A673 (cell line): Measurements from ENCODE around the gene LMOD3. TPM values are rescaled to one million over a fixed set of nuclear protein-coding genes. Genes with fewer than 3 reads are reported as not detected.

Experiments used
- BruUV-seq: library from RNA; stranded (reverse); fragments of 400-500 nt; replicated peaks from 2 replicates; lab custom pipeline; 2021; lab: Mats Ljungman, UMichigan
- CTCF ChIA-PET: fragments of 300-600 bp; sonication (Branson Sonifier 250); formaldehyde crosslinking; loops from one replicate; lab custom pipeline; 2022; ENCODE audit warnings: antibody characterized with exemption; lab: Charles Lee
- POLR2A ChIA-PET: fragments of 300-600 bp; sonication (Branson Sonifier 250); formaldehyde crosslinking; loops from one replicate; lab custom pipeline; 2022; ENCODE audit warnings: antibody characterized with exemption; ENCODE audit not compliant: low non-redundant PET; lab: Charles Lee
- DNase-seq: peaks from one replicate; pipeline ENCODE4 v3.0.0-alpha.2; 2015; ENCODE audit warnings: low spot score
- H3K27ac ChIP-seq: fragments of 200-600 bp; sonication (generic); 2 replicates; pipeline ENCODE4 v1.5.1; 2016; ENCODE audit warnings: mixed run types, low read depth, mild to moderate bottlenecking, mixed read lengths, antibody characterized with exemption, low read length; ENCODE audit not compliant: poor library complexity, severe bottlenecking
- H3K27me3 ChIP-seq: fragments of 200-600 bp; sonication (generic); replicated peaks from 2 replicates; pipeline ENCODE4 v1.6.1; 2017; ENCODE audit warnings: mixed run types, low read depth, mild to moderate bottlenecking, mixed read lengths, antibody characterized with exemption, low read length; ENCODE audit not compliant: insufficient read depth, poor library complexity
- H3K36me3 ChIP-seq: fragments of 200-600 bp; sonication (generic); 2 replicates; pipeline ENCODE4 v1.6.1; 2016; ENCODE audit warnings: mixed run types, mild to moderate bottlenecking, mixed read lengths, antibody characterized with exemption, low read length; ENCODE audit not compliant: insufficient read depth, poor library complexity, severe bottlenecking
- H3K4me1 ChIP-seq: fragments of 200-600 bp; sonication (generic); 2 replicates; pipeline ENCODE4 v1.6.1; 2017; ENCODE audit warnings: mixed run types, mild to moderate bottlenecking, mixed read lengths, antibody characterized with exemption, low read length; ENCODE audit not compliant: insufficient read depth, poor library complexity, severe bottlenecking
- H3K4me3 ChIP-seq: fragments of 200-600 bp; sonication (generic); 2 replicates; pipeline ENCODE4 v1.5.1; 2016; ENCODE audit warnings: low read depth, mixed run types, mild to moderate bottlenecking, mixed read lengths, low read length; ENCODE audit not compliant: poor library complexity, severe bottlenecking
- H3K9me3 ChIP-seq: fragments of 200-600 bp; sonication (generic); 2 replicates; pipeline ENCODE4 v1.6.1; 2016; ENCODE audit warnings: mixed run types, low read depth, mild to moderate bottlenecking, mixed read lengths, antibody characterized with exemption, low read length; ENCODE audit not compliant: poor library complexity, severe bottlenecking
- EZH2 ChIP-seq: fragments of 200-600 bp; sonication (generic); IDR thresholded peaks from 2 replicates; pipeline ENCODE4 v1.6.1; 2017; ENCODE audit warnings: borderline replicate concordance, low read depth, mild to moderate bottlenecking, mixed read lengths, antibody characterized with exemption, low read length; ENCODE audit not compliant: poor library complexity, severe bottlenecking
- intact Hi-C: fragments of 100-400 bp; cut with micrococcal nuclease; formaldehyde crosslinking; loops from one replicate; pipeline ENCODE4 v1.10.0; 2022; ENCODE audit not compliant: unreplicated experiment
- total RNA-seq: library from RNA; stranded (reverse); gene quantifications from 2 replicates; pipeline ENCODE4 v1.2.3, GENCODE V29; 2021
- TF ChIP-seq, protein P1 (sequence below): fragments of 300-800, 200-600 bp; sonication (generic); conservative IDR thresholded peaks from 2 replicates; pipeline ENCODE4 v1.5.1; 2017; ENCODE audit warnings: low read depth, mild to moderate bottlenecking, antibody characterized with exemption, low read length, moderate library complexity, mixed read lengths

Gene LMOD3
- total RNA-seq, 1 experiment from 2014 or later, result not detected

DNA sequence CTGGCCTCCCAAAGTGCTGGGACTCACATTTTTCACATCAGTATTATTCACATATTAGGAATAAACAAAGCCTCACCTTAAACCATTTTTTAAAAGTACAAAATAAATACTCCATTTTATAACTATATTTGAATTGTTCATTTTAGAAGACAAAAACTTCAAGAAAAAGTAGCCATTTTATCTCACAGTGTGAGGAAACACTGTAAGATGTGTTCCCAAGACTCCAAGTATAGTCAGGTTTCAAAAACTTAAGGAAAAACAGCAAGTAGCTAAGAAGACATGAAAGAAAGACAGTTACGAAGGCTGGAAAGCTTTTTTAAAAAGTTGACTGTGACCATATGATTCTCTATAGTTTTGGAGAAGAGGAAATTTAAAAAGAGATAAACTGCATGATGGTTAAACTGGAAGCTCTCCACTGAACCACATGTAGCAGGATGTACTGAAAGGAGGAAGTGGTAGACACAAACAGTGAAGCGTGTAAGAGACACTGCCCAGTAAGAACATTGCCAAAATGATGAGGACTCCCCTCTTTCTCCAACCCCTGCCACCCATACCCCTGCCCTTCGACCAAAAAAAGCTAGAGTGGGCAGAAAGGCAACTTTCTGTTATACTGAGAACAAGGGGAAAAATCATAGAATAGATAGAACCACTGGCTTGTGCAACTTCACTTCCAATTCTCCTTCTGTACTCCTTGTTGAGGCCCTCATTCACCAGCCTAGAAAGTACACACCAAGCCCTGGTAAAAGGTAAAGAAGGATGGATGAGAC, 64.0 kb downstream of the LMOD3 start:
- H3K4me1 ChIP-seq, result no peaks in the 10 kb centered on the region
- intact Hi-C loops, result no loop called here
- BruUV-seq, result no TSS peak
- TF ChIP-seq, protein P1, sequence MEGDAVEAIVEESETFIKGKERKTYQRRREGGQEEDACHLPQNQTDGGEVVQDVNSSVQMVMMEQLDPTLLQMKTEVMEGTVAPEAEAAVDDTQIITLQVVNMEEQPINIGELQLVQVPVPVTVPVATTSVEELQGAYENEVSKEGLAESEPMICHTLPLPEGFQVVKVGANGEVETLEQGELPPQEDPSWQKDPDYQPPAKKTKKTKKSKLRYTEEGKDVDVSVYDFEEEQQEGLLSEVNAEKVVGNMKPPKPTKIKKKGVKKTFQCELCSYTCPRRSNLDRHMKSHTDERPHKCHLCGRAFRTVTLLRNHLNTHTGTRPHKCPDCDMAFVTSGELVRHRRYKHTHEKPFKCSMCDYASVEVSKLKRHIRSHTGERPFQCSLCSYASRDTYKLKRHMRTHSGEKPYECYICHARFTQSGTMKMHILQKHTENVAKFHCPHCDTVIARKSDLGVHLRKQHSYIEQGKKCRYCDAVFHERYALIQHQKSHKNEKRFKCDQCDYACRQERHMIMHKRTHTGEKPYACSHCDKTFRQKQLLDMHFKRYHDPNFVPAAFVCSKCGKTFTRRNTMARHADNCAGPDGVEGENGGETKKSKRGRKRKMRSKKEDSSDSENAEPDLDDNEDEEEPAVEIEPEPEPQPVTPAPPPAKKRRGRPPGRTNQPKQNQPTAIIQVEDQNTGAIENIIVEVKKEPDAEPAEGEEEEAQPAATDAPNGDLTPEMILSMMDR, result no peak
- no peak for TF ChIP-seq EZH2
- ChIA-PET CTCF (no interaction called here), POLR2A (no interaction called here)
- H3K9me3 ChIP-seq, result no peaks in the 10 kb centered on the region
- H3K4me3 ChIP-seq, result no peak overlapping the region
- peaks cover 34% of the 10 kb centered on the region for H3K36me3 ChIP-seq
- no peak for DNase-seq
- no peak overlapping the region for H3K27ac ChIP-seq
- H3K27me3 ChIP-seq, result no peaks in the 10 kb centered on the region

Other genes starting within 250 kb of the LMOD3 start
- not detected in 2 replicates for gene TAFA4, start 190.0 kb downstream of the LMOD3 start, total RNA-seq
- 2.9 and 4.6 TPM in 2 replicates for gene EOGT, start 108.9 kb downstream of the LMOD3 start, total RNA-seq
- 12.4 and 14.2 TPM in 2 replicates for gene TMF1, start 70.3 kb downstream of the LMOD3 start, total RNA-seq
- 40.5 and 55.0 TPM in 2 replicates for gene UBA3, start 42.2 kb downstream of the LMOD3 start, total RNA-seq
- gene ARL6IP5, start 37.7 kb downstream of the LMOD3 start, total RNA-seq, result 23.9 and 28.2 TPM in 2 replicates